ENCODE results near the gene KDM1B.

The KDM1B gene

GRCh38 chr6:18237167-18237566, 81.9 kb downstream of the KDM1B start:
- no peaks in the 10 kb centered on the region for H3K4me1 ChIP-seq (ENCODE audit: insufficient read depth, low read length, severe bottlenecking)
- H2AFZ ChIP-seq (ENCODE audit: low read length), result no peak overlapping the region
- H3F3A ChIP-seq (ENCODE audit: insufficient read depth, low read length), result no peaks in the 10 kb centered on the region
- H4K20me1 ChIP-seq (ENCODE audit: insufficient read depth, low read length), result no peaks in the 10 kb centered on the region
- peaks cover 42% of the 10 kb centered on the region for H3K79me2 ChIP-seq (ENCODE audit: insufficient read depth, low read length)
- H3K9me3 ChIP-seq (ENCODE audit: low read length), result peaks cover 15% of the 10 kb centered on the region; the same call in 1 of the 2 replicates
- H3K27me3 ChIP-seq (ENCODE audit: insufficient read depth, low read length), result no peaks in the 10 kb centered on the region
- H3K27ac ChIP-seq (ENCODE audit: low read depth, low read length, poor library complexity, severe bottlenecking), result no peak overlapping the region
- H3K4me3 ChIP-seq (ENCODE audit: low read depth, low read length, poor library complexity, severe bottlenecking), result no peak overlapping the region
- H3K9me2 ChIP-seq (ENCODE audit: low read depth, low read length), result no peaks in the 10 kb centered on the region
- H3K4me2 ChIP-seq (ENCODE audit: low read length), result no peak overlapping the region
- no peak overlapping the region for H3K9ac ChIP-seq (ENCODE audit: low read length)
- H3K36me3 ChIP-seq (ENCODE audit: insufficient read depth, low read length), result peaks cover 91% of the 10 kb centered on the region
- TF ChIP-seq EZH2 (IDR thresholded peaks at IDR 0.05; ENCODE audit: borderline replicate concordance, low read length) (no peak), CTCF (IDR thresholded peaks at IDR 0.05; ENCODE audit: low read length) (no peak)

- no peak overlapping the region for H3K27ac ChIP-seq (ENCODE audit: low read depth, low read length, poor library complexity, severe bottlenecking)
- H3K9me3 ChIP-seq (ENCODE audit: low read length), result peaks cover 5% of the 10 kb centered on the region; the same call in 1 of the 2 replicates
- peaks cover 28% of the 10 kb centered on the region for H3K79me2 ChIP-seq (ENCODE audit: insufficient read depth, low read length)
- H3K9ac ChIP-seq (ENCODE audit: low read length), result no peak overlapping the region
- H3F3A ChIP-seq (ENCODE audit: insufficient read depth, low read length), result no peaks in the 10 kb centered on the region
- H3K9me2 ChIP-seq (ENCODE audit: low read depth, low read length), result no peaks in the 10 kb centered on the region
- H3K4me1 ChIP-seq (ENCODE audit: insufficient read depth, low read length, severe bottlenecking), result no peaks in the 10 kb centered on the region
- H3K4me3 ChIP-seq (ENCODE audit: low read depth, low read length, poor library complexity, severe bottlenecking), result no peak overlapping the region
- H3K27me3 ChIP-seq (ENCODE audit: insufficient read depth, low read length), result no peaks in the 10 kb centered on the region
- no peak overlapping the region for H2AFZ ChIP-seq (ENCODE audit: low read length)
- peaks cover 99% of the 10 kb centered on the region for H3K36me3 ChIP-seq (ENCODE audit: insufficient read depth, low read length)
- no peak for TF ChIP-seq EZH2 (IDR thresholded peaks at IDR 0.05; ENCODE audit: borderline replicate concordance, low read length)
- no peak for TF ChIP-seq CTCF (IDR thresholded peaks at IDR 0.05; ENCODE audit: low read length)
- H4K20me1 ChIP-seq (ENCODE audit: insufficient read depth, low read length), result no peaks in the 10 kb centered on the region
- H3K4me2 ChIP-seq (ENCODE audit: low read length), result no peak overlapping the region
These were observed 85.0 kb downstream of the KDM1B start for GRCh38 chr6:18240230-18240629.

DNA sequence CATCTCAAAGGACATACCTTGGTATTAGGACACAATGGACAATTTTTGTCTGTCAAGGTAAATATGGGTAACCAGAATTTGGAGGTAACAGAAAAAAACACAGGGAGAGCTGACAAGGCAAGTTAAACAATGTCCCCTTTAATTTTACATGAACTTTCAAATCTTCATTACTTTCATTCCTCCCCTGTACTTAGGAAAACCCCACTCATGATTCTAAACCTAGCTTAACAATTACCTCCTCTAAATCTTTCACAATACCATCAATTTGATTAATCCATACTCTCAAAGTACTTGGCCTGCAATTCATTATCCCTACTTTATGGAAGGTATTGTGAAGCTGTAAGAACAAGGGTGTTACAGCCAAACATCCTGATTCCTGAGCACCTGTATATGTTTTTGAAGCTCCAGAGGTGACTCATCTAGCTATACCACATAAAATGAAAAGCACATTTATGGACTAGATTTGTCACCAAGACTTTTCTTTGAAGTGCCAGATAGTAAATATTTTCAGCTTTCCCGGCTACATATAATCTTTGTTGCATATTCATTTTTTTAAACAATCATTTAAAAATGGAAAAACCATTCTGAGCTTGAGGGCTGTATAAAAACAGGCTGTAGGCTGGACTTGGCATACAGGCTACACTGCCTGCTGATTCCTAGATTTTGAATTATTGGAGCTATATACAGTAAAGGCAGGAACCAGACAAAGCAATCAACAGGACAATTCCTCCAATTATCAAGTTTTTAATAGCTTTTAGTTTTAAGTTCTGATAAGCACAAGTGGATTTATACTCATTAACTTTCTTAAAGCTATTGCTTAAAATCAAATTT, 86.2 kb downstream of the KDM1B start:
- TF ChIP-seq CTCF (IDR thresholded peaks at IDR 0.05; ENCODE audit: low read length), result no peak
- no peak for TF ChIP-seq EZH2 (IDR thresholded peaks at IDR 0.05; ENCODE audit: borderline replicate concordance, low read length)
- Histone ChIP-seq H3K9ac (ENCODE audit: low read length) (no peak overlapping the region), H3K4me2 (ENCODE audit: low read length) (no peak overlapping the region), H3K4me1 (ENCODE audit: insufficient read depth, low read length, severe bottlenecking) (no peaks in the 10 kb centered on the region), H3K9me3 (ENCODE audit: low read length) (no peaks in the 10 kb centered on the region), H3F3A (ENCODE audit: insufficient read depth, low read length) (no peaks in the 10 kb centered on the region), H3K27me3 (ENCODE audit: insufficient read depth, low read length) (no peaks in the 10 kb centered on the region), H3K4me3 (ENCODE audit: low read depth, low read length, poor library complexity, severe bottlenecking) (no peak overlapping the region), H3K9me2 (ENCODE audit: low read depth, low read length) (no peaks in the 10 kb centered on the region), H3K36me3 (ENCODE audit: insufficient read depth, low read length) (peaks cover 99% of the 10 kb centered on the region), H2AFZ (ENCODE audit: low read length) (no peak overlapping the region), H4K20me1 (ENCODE audit: insufficient read depth, low read length) (no peaks in the 10 kb centered on the region), H3K79me2 (ENCODE audit: insufficient read depth, low read length) (peaks cover 17% of the 10 kb centered on the region), H3K27ac (ENCODE audit: low read depth, low read length, poor library complexity, severe bottlenecking) (no peak overlapping the region)
